Prostate gland (tissue), 2 donors: Measurements from ENCODE around the gene PLOD3.

Source experiments
- POLR2A ChIP-seq: fragments of 450-650 bp; IDR thresholded peaks from one replicate; pipeline ENCODE4 v1.6.1; 2016; ENCODE audit warnings: antibody characterized with exemption, mild to moderate bottlenecking
- POLR2AphosphoS5 ChIP-seq: sonication (generic); formaldehyde crosslinking; IDR thresholded peaks from one replicate; pipeline ENCODE4 v1.6.1; 2017; ENCODE audit warnings: antibody characterized with exemption
- TF ChIP-seq, protein P1 (sequence below), 4 experiments: fragments of 200-600 bp in 2 of 4; fragments of 450-650 bp in 2 of 4; sonication (generic) in 2 of 4; IDR thresholded peaks; 1 replicate in 3 of 4; 2 replicates in 1 of 4; pipeline ENCODE4 v1.5.1; 2016 to 2019; ENCODE audit warnings: antibody characterized with exemption in 4 of 4, mild to moderate bottlenecking in 2 of 4, moderate library complexity in 2 of 4

DNA sequence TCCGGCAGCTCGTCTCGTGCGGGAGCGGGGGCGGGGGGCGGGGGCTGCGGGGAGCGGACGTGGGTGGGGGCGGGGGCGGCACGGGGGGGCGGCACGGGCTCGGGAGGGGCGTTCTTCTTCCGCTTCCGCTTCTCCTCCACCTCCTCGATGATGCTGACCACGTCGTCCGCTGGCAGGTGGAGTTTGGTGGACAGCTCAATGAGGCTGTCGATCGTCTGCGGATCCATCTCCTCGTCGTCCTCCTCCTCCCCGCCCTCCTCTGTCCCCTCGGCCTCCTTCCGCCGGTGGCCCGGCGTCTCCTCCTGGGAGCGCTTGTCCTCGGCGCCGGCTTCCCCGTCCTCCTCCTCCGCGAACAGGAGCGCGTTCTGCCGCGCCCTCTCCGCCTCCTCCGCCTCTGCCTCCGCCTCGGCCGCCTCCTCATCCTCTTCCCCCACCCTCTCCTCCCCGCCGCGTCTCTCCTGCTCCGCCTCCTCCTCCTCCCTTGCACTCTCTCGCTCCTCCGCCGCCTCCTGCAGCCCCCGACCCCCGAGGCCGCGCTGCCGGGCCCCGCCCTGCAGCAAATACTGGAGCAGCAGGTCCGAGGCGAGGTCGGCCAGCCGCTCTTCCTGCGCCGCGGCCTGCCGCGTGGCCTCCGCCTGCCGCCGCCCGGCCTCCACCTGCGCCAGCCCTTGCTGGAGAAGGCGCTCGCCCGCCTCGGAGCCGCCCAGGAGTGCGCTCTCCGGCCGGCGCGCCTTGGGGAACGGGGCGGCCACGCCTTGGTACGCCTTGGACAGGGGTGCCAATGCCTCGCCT lies 53.9 kb downstream of the PLOD3 start:
- TF ChIP-seq, protein P1, sequence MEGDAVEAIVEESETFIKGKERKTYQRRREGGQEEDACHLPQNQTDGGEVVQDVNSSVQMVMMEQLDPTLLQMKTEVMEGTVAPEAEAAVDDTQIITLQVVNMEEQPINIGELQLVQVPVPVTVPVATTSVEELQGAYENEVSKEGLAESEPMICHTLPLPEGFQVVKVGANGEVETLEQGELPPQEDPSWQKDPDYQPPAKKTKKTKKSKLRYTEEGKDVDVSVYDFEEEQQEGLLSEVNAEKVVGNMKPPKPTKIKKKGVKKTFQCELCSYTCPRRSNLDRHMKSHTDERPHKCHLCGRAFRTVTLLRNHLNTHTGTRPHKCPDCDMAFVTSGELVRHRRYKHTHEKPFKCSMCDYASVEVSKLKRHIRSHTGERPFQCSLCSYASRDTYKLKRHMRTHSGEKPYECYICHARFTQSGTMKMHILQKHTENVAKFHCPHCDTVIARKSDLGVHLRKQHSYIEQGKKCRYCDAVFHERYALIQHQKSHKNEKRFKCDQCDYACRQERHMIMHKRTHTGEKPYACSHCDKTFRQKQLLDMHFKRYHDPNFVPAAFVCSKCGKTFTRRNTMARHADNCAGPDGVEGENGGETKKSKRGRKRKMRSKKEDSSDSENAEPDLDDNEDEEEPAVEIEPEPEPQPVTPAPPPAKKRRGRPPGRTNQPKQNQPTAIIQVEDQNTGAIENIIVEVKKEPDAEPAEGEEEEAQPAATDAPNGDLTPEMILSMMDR (IDR thresholded peaks at IDR 0.05): no peak
- TF ChIP-seq POLR2AphosphoS5 (no peak), POLR2A (no peak)
